HTR-8/SVneo (cell line): Measurements from ENCODE around the gene GSTT2.
"Not testable (repeated sequence)": the region's sequence is repeated elsewhere in the genome, so short reads cannot be mapped to it uniquely, and the experiment has no call there.

Experiments used
- DNase-seq: peaks from one replicate; pipeline ENCODE4 v3.0.0; 2011; ENCODE audit warnings: low spot score, mixed read lengths; ENCODE audit not compliant: insufficient read length
- FAIRE-seq: peaks from 2 replicates; lab custom pipeline; 2011; peaks lifted over from hg19 to GRCh38; lab: Jason Lieb, UNC

The GSTT2 gene

GRCh38 chr22:23971927-23972326, 8.0 kb upstream of the GSTT2 start:
- DNase-seq, FAIRE-seq: not testable (repeated sequence)

- not testable (repeated sequence) for DNase-seq
- peak; percentile 81 for FAIRE-seq
Measured at GRCh38 chr22:23974345-23974744, 5.6 kb upstream of the GSTT2 start, which contains the start of gene DDT. Gene DDT (minus strand): TSS chr22:23974441. CDS start chr22:23974414, 27 bp downstream.

GRCh38 chr22:23974836-23975352, 5.0 kb upstream of the GSTT2 start:
- DNase-seq, FAIRE-seq: not testable (repeated sequence)

GRCh38 chr22:23977304-23977703, 2.6 kb upstream of the GSTT2 start:
- not testable (repeated sequence) for DNase-seq, FAIRE-seq

- DNase-seq, FAIRE-seq: not testable (repeated sequence)
Measured at GRCh38 chr22:23980567-23980966, 633 bp downstream of the GSTT2 start.

- no peak for DNase-seq
- no peak for FAIRE-seq
Measured at GRCh38 chr22:23984430-23984829, 4.5 kb downstream of the GSTT2 start.

GRCh38 chr22:23986089-23986488, 6.2 kb downstream of the GSTT2 start:
- not testable (repeated sequence) for DNase-seq, FAIRE-seq

- peak; percentile 92 for FAIRE-seq
- DNase-seq, result not testable (repeated sequence)
Measured at GRCh38 chr22:23986538-23987178, 6.7 kb downstream of the GSTT2 start.

- not testable (repeated sequence) for DNase-seq, FAIRE-seq
Measured at GRCh38 chr22:23989583-23990244, 9.8 kb downstream of the GSTT2 start.

- not testable (repeated sequence) for FAIRE-seq, DNase-seq
Measured at GRCh38 chr22:23993080-23993479, 13.1 kb downstream of the GSTT2 start.

GRCh38 chr22:23993581-23994177, 13.7 kb downstream of the GSTT2 start:
- FAIRE-seq, DNase-seq: not testable (repeated sequence)

- DNase-seq, result no peak
- no peak for FAIRE-seq
Measured at GRCh38 chr22:23997092-23997491, 17.2 kb downstream of the GSTT2 start.

GRCh38 chr22:23999779-24000178, 19.8 kb downstream of the GSTT2 start:
- not testable (repeated sequence) for FAIRE-seq, DNase-seq

- FAIRE-seq (no peak), DNase-seq (no peak)
Measured at GRCh38 chr22:24001314-24001713, 21.4 kb downstream of the GSTT2 start.

- no peak for FAIRE-seq
Measured at GRCh38 chr22:24002272-24002671, 22.3 kb downstream of the GSTT2 start.

GRCh38 chr22:24002851-24003250, 22.9 kb downstream of the GSTT2 start:
- DNase-seq (no peak), FAIRE-seq (no peak)

More at GRCh38 chr22:24002272-24002671, 22.3 kb downstream of the GSTT2 start:
- no peak for DNase-seq

- no peak for FAIRE-seq
- DNase-seq, result no peak
Measured at GRCh38 chr22:24003887-24004286, 24.0 kb downstream of the GSTT2 start.

GRCh38 chr22:24005201-24005600, 25.3 kb downstream of the GSTT2 start, which contains the start of gene GSTT4:
Gene GSTT4 (minus strand): TSS chr22:24005453. CDS start chr22:24005356, 97 bp downstream.
- FAIRE-seq (no peak), DNase-seq (no peak)

GRCh38 chr22:24006207-24006913, 26.4 kb downstream of the GSTT2 start:
- no peak for DNase-seq
- FAIRE-seq, result no peak

GRCh38 chr22:24006914-24007214, 26.9 kb downstream of the GSTT2 start:
- DNase-seq (no peak), FAIRE-seq (no peak)
